Iris pigment epithelial cell (primary cell): Measurements from ENCODE around the gene MED12L.

Source experiments
- DNase-seq: peaks from one replicate; pipeline ENCODE4 v3.0.0-alpha.2; 2011; ENCODE audit warnings: low read depth

The MED12L gene

GRCh38 chr3:151452368-151452767 is 366.9 kb downstream of the MED12L start:
- DNase-seq, result no peak

DNA sequence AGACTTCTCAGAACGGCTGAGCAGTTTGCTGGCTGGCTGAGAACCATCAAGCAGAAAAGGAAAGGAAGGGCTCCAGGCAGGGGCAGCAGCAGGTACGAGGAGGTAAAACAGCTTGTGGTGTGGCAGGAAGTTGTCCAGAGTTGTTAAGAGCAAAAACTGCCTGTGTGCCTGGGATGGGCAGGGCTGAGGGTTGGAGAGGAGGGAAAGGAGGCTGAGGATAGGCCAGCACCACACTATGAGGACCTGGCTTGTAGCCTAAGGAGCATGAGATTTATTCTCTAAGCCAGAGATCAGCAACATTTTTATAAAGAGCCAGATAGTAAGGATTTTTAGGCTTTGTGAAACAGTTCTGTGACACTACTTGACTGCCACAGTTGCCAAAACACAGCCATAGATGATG is 367.4 kb downstream of the MED12L start:
- no peak for DNase-seq

DNA sequence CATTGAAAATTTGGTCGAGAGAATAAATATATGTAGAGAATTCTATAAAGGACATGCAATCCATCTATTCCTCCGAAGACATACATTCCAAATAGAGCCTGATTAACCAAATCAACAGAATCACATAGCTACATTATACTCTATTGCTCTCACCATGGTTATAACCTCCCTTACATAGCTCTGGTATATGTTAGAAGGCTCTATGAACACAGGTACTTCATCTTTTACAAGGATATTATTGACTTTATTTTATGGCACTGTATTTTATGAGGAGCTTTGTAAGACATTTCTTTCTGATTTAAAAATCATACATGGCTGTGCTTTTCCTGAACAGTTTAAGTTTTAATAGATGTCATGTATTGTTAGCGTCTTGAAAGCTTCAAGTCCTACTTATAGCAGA is 370.6 kb downstream of the MED12L start:
- DNase-seq, result no peak

GRCh38 chr3:151459358-151459757 is 373.9 kb downstream of the MED12L start:
- no peak for DNase-seq

GRCh38 chr3:151460228-151460627 is 374.8 kb downstream of the MED12L start:
- peak; percentile 24 for DNase-seq

DNA sequence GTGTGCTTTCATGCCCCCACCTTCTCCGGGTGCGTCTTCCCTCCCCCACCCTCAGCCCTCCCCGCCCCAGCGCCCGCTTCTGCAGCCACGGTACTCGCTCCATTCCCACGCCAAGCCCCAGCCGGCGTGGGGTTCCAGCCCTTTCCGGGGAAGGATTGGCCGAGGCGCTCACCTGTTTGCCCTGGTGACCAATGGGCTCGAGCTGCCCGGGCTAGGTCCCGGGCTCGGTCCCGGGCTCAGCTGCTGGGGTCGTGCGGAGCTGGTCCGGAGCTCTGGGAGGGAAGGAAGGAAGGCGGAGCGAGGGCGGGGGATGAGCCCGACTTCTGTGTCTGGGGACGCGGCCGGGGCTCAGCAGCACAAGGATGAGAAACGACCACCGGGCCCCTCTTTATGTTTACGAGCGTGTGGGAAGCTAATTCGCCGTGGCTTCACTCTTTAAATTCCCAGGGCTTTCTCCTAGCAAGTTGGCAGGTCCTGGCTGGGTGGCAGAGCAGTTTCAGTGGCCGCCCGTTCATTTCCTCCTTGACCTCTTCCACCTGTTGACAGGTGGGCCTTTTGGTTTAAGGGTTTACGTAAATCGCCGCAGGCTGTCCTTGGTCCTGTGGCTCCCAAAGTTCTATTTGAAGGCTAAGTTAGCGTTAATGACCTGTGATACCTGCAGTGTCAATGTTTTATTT is 375.4 kb downstream of the MED12L start, which contains the start of gene IGSF10:
Gene IGSF10, minus strand, starts transcription at position 288 of the 677 bp plus-strand sequence. CDS start 2,352 bp downstream, outside the sequence.
- DNase-seq, result no peak

- DNase-seq, result no peak
These were observed 376.9 kb downstream of the MED12L start for GRCh38 chr3:151462278-151462780.

DNA sequence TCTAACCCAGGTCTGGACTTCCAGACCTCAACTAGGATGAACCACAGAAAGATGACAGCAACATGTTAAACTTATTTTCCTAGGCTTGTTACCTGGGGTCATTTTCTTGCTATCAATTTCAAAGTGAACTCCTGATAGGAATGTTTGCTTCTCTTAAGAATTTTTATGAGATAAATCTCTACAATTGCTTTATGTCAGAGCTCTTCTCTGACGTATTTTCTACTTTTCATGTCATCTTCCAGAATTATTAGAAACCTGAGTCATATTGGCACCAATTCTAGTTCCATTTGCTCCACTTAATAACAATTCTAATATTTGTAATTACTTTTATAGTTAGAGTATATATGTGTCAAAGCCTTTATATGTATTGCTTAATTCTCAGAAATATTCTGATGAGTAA is 377.5 kb downstream of the MED12L start:
- no peak for DNase-seq

GRCh38 chr3:151467069-151467468 is 381.6 kb downstream of the MED12L start:
- no peak for DNase-seq

- DNase-seq, result peak; percentile 64
These were observed 382.9 kb downstream of the MED12L start for GRCh38 chr3:151468284-151468917.

DNA sequence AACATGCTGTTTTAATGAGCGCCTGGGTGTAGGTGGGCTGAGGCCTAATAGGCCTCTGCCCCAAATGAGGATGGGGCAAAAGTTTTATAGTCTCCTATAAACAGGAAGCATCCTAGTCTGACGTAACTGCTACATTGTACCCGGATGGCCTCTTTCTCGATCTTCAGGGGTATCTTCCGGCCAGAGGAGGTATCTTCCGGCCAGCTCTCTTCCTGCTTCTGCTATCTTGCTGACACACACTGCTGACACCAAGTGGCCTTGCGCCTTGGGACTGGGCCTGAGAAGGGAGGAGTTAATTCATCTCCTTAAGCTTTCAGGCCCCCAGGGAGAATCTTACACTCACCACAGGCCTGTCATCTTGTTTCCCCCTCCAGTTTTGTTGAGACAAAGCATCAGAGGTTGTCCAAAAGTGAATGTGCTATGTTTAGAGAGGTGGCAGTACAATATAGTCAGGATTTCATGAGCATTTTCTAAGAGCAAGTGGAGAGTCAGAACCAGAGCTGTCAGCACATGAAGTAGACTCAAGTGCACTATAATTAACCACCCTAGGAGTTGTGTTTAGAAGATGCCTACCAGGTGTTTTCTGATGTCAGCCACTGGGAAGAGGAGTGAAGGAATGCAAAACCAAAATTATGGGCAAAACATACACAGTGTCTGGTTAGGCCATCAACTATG is 391.0 kb downstream of the MED12L start:
- DNase-seq, result no peak

DNA sequence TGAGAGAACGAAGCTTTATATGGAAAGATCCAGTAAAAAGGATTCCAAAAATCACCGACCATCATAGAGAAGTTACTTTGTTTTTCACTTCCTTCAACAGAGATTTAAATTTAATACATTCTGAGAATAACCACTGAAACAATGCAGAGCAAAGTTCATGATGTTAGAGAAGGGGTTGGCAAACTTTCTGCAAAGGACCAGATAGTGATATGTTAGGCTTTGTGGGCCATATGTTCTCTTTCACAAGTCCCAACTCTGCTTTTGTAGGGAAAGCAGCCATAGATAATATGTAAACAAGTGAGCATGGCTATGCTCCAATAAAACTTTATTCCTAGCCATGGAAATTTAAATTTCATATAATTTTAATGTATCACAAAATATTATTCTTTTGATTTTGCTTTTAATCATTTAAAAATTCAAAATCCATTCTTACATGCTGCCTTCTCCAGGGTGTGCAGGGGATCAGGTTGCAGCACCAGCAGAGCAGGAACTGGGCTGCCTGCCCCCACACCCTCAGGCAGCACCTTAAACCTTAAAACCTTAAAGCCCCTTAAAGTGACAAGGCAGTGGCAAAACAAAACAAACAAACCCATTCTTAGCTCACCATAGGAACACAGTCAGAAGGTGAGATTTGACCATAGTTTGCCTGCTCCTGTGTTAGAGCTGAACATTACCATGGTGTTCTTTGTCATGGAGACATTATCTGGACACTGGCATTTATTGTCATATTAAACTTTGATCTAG is 392.3 kb downstream of the MED12L start:
- peak; percentile 10 for DNase-seq

GRCh38 chr3:151478335-151478697 is 392.9 kb downstream of the MED12L start:
- DNase-seq, result no peak

- no peak for DNase-seq
These were observed 394.0 kb downstream of the MED12L start for GRCh38 chr3:151479452-151479851.

GRCh38 chr3:151480492-151480891 is 395.0 kb downstream of the MED12L start:
- no peak for DNase-seq

GRCh38 chr3:151483488-151483887 is 398.0 kb downstream of the MED12L start:
- DNase-seq, result no peak

DNA sequence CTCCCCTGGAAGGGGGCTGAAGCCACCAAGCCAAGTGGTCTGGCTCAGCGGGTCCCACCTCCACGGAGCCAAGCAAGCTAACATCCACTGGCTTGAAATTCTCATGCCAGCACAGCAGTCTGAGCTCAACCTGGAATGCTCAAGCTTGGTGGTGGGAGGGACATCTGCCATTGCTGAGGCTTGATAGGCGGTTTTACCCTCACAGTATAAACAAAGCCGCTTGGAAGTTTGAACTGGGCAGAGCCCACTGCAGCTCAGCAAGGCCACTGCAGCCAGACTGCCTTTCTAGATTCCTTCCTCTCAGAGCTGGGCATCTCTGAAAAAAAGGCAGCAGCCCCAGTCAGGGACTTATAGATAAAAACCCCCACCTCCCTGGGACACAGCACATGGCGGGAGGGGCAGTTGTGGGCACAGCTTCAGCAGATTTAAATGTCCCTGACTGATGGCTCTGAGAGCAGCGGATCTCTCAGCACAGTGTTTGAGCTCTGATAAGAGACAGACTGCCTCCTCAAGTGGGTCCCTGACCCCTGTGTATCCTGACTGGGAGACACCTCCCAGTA is 398.6 kb downstream of the MED12L start:
- no peak for DNase-seq
